Activated naive CD8-positive, alpha-beta T cell treated with anti-CD3 and anti-CD28 coated beads, Interleukin-2, amount 50 U/mL, for 16 hours (primary cell): ENCODE measurements around the gene ZSCAN18.
A peak's percentile ranks its signal among the peaks of the same experiment; 100 is the strongest.
"Not testable (repeated sequence)": the region's sequence is repeated elsewhere in the genome, so short reads cannot be mapped to it uniquely, and the experiment has no call there.

Experiments
- DNase-seq: peaks from one replicate; pipeline ENCODE4 v3.0.0-alpha.2; 2020; ENCODE audit warnings: low read depth, low spot score

ZSCAN18 gene, protein sequence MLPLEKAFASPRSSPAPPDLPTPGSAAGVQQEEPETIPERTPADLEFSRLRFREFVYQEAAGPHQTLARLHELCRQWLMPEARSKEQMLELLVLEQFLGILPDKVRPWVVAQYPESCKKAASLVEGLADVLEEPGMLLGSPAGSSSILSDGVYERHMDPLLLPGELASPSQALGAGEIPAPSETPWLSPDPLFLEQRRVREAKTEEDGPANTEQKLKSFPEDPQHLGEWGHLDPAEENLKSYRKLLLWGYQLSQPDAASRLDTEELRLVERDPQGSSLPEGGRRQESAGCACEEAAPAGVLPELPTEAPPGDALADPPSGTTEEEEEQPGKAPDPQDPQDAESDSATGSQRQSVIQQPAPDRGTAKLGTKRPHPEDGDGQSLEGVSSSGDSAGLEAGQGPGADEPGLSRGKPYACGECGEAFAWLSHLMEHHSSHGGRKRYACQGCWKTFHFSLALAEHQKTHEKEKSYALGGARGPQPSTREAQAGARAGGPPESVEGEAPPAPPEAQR

DNA sequence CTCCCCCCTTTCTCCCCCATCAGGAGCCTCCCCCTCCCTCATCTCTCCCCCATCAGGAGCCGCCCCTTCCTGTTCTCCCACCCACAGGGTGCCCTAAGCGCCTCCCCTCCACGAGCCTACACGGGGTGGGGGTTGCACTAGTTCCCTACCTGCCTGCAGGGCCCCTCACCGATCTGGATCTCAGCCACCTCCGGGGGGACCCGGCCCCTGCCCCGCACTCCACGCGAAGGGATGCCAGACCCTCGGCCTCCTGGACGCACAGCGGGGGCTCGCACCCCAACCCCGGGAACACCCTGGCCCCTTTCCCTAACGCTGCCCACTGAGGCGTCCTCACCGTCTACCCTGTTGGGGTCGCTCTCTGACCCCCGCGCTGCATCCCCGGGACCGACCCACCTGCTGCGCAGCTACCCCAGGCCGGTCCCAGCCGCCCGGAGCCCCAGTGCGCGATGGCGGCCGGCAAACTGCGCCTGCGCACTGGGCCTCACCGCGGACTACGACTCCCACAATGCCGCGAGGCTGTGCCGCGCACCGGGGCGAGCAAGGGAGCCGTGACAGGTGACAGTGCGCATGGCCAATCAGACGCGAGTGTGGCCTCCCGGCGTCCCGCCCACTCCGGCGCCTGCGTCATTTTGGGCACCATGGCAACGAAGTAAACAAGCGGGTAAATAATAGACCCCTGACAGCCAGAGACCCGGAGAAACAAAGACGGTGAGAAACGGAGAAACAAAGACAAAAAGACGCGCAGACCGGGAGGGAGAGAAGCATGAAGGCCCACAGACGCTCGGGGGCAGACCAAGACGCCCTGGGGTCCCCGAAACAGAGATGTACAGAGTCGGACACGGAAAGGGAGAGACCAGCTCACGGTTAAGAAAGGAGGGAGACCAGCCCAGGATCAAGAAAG is at the start of gene ZSCAN18:
ZSCAN18 (minus strand) TSS at position 451 of the 901 bp plus-strand sequence. CDS start 7,964 bp downstream, outside the sequence.
- DNase-seq = peak; percentile 93

DNA sequence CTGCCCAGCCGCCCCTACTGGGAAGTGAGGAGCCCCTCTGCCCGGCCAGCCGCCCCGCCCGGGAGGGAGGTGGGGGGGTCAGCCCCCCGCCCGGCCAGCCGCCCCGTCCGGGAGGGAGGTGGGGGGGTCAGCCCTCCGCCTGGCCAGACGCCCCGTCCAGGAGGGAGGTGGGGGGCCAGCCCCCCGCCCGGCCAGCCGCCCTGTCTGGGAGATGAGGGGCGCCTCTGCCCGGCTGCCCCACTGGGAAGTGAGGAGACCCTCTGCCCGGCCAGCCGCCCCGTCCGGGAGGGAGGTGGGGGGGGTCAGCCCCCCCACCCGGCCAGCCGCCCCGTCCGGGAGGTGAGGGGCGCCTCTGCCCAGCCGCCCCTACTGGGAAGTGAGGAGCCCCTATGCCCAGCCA is 49.4 kb upstream of the ZSCAN18 start:
- DNase-seq = not testable (repeated sequence)

DNA sequence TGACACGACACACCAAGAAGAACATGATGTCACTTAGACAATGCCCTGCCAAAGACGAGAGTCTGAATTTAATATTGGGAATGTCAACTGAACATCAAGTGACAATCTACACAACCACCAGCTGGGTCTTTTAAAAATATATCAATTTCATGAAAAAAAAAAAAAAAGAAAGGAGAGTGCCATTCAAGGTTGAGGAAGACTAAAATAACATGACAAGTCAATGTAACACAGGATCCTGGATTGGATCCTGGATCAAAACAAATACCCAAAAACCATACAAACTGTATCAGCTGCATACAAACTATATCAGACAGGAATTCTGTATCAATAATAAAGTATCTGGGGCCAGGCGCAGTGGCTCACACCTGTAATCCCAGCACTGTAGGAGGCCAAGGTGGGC is 47.8 kb upstream of the ZSCAN18 start:
- no peak for DNase-seq

DNA sequence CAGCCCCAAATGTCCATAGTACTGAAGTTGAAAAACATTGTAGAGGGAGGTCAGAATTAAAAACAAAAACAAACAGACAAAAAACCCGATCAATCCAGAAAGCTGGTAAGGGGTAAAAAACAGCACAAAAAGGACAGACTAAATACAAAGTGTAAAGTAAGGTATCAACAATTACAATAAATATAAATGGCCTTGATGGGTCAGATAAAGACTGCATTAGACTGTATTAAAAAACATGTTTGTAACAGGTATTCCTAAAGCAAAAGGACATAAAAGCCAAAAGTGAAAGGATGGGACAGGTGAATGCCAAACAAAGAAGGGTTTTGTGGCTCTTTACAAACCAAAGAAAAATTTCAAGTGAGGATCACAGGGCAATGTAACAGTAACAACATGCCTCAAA is 36.2 kb upstream of the ZSCAN18 start:
- no peak for DNase-seq

DNA sequence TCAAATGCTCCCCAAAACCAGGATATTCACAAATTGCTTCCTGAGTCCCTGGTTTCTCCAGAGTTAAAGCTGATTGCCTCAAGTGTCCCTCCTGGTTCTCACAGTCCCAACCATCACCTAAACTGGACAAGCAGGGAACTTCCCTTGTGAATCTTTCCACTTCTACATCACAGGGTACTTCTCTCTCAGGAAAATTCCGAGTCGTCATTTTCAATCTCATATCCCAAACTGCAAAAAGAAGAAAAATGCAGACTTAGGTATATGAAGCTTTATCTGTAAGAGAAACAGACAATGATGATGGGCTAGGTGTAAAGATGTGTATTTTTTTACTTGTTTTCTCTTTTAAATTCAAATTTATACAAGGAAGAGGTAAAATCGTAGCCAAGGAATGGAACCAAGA is 31.3 kb upstream of the ZSCAN18 start:
- no peak for DNase-seq

DNA sequence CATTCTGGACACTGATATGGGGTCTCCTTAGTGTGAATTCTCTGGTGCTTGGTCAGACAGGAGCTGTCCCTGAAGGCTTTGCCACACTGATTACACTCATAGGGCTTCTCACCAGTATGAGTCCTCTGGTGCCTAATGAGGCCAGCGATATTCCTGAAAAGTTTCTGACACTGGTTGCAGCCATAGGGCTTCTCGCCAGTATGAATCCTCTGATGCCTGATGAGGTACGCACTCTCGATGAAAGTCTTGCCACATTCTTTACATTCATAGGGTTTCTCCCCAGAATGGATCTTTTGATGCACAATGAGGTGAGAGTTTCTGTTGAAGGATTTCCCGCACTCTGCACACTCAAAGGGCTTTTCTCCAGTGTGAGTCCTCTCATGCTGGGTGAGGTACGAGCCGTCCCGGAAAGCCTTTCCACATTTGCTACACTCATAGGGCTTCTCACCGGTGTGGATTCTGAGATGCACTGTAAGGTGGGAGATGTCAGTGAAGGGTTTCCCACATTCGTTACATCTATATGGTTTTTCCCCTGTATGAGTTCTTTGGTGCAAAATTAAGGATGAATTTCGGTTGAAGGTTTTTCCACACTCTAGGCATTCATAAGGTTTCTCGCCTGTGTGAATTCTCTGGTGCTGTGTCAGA is 30.1 kb upstream of the ZSCAN18 start:
- no peak for DNase-seq

DNA sequence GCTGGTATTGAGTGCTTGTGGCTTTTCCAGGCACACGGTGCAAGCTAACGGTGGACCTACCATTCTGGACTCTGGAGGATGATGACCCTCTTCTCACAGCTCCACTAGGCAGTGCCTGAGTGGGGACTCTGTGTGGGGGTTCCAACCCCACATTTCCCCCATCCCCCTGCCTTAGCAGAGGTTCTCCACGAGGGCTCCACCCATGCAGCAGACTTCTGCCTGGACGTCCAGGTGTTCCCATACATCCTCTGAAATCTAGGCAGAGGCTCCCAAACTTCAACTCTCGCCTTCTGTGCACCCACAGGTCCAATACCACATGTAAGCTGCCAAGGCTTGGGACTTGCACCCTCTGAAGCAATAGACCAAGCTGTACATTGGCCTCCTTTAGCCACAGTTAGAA is 25.3 kb upstream of the ZSCAN18 start:
- DNase-seq = no peak

DNA sequence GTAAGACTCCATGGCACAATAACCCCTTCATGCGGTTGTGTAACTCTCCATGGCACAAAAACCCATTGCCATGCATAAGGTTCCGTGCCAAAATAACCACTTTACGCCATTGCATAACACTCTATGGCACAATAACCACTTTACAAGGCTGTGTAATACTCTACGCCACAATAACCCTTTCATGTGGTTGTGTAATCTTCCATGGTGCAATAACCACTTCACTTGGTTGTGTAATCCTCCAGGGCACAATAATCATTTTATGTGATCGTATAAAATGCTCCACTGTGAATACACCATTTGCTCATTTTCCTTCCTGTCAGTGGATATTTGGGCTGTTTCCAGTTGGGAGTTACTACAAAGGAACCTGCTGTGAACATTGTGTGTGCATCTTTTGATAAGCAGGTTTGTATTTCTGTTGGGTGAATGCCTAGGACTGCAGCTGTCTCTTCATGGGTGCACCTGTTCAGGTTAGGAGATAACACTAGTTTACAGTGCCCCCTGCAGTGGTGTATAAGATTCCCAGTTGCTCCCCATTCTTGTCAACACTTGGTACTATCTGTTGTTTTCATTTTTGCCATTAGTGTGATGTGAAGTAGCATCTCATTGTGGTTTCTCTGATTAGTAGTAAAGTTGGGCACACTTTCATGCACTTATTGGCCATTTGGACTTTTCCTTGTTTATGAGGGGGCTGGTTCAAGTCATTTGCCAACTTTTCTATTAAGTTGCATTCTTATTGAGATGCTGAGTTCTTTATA is 21.1 kb upstream of the ZSCAN18 start:
- no peak for DNase-seq

DNA sequence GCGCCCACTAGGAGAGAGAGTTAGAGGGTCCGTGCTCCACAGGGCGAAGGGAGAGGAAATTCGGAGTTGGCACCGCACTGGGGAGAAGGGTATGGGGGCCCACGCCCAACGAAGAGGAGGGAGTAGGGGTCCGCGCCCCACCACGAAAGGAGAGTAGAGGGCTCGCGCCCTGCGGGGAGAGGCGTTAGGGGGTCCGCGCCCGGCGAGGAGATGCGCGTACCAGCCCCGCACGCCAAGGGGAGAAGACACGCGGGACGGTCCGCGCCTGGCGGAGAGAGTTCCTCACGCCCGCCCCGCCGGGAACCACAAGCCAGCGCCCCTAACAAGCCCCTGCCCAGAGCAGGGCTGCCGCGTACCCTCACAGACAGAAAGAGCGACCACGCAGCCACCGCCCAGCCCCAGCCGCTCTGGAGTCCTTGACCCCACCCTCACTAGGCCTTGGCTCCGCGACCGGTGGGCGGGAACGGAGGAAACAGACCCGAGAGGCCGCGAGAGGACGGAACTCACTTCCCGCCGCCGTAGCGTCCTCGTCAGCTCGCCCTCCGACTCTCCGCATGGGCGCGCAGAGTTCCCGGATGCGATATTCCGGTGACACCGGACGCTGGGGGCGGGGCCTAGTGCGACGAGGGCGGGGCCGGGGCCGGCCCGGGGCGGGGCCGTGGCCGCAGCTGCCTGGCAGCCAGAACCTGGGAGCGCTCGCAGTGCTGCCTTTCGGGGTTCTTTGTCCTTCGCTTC is 20.0 kb upstream of the ZSCAN18 start:
- DNase-seq = no peak

DNA sequence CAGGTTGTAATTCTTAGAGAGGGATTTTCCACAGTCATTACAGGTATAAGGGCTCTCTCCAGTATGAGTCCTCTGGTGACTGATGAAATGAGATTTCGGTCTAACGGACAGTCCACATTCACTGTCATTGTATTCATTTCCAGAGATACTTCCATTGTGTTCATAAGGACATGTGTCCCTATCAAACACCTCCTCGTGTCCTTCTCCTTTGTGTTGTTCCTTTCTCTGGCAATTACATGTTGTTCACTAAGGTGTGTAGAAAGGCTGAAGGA is 10.5 kb upstream of the ZSCAN18 start:
- DNase-seq = no peak

DNA sequence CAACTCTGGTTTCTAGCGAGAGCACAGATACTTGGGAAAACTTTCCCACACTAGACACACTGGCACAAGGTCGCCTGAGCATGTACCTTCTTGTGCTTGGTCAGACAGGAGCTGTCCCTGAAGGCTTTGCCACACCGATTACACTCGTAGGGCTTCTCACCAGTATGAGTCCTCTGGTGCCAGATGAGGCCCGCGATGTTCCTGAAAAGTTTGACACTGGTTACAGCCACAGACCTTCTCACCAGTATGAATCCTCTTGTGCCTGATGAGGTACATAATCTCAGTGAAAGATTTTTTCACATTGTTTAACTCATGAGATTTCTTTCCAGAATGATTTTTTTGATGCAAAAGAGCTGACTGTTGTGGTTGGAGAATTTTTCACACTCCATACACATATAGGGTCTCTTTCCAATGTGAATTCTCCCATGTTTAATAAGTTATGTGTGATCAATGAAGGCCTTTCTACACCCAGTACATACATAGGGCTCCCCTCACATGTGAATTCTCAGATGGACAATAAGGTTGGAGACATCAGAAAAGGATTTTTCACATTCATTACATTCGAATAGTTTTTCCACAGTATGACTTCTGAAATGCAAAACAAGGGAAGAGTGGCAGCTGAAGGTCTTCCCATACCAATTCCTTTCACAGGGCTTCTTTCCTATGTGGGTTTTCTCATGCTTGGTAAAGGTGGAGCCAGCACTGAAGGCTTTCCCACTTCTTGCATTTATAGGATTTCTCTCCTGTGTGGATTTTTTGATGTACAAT is 9.9 kb upstream of the ZSCAN18 start:
- no peak for DNase-seq

DNA sequence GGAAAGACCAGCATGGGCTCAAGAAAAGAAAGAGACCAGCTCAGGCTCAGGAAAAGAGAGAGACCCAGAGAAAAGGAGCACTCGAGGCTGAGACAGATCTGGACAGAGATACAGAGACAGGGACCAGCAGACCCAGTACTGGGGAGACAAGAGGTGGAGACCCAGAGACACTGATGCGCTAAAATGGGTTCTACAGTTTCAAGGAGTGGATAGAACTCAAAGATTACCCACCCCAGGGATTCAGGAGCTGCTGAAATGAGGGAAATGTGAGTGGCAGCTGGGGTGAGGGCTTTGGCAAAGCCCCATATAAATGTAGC is 609 bp upstream of the ZSCAN18 start:
- DNase-seq = no peak

DNA sequence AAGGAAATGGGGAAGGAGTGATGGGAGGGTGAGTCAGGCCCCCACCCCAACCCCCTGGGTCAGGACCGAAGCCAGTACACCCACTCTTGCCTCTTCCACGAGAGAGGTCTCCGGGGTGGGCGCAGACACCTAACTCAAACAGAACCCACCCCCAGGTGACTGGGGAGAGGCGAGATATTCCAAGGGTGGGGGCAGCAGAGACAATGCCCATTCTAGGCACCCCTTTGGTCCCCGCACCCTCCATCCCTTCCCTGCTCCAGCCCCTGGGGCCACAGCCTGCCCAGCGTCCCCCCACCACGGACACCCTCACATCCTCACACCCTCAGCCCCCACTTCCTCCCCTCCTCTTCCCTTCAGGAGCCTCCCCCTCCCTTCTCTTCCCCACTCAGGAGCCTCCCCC is 682 bp downstream of the ZSCAN18 start:
- DNase-seq = no peak

DNA sequence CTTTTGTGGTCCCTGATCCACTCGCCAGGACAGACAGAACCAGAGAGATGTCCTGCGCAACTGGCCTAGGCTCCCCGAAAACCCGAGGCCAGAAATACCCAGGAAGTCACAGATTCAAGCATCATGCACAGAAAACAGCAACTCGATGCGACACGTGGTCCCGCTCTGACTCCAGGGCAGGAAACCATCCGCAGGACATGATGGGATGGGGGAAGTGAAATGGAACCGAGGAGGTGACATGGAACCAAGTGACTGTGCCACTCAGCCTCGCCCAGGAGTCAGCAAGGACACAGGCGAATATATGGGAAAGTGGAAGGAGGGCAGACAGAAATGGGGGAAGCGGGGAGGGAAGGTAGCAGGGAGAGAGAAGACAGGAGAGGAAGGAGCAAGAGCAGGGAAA is 1.1 kb downstream of the ZSCAN18 start:
- no peak for DNase-seq

DNA sequence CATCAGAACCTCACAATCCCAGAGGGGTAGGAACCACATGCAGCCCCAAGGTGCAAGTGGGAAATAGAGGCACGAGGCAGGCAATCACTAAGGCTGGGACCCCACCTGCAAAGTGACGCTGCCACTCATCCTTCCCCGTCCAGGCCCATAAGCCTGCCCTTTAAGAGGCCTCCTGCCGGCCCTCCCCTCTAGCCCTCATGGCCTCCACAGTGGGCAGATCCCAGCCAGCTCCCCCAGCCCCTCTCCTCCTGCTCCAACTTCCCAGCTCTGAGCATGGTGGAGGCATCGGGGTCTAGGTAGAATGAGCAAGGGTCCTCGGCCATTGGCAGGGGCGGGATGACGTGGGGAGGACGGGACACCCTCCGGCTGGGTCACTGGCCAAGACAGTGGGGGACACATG is 2.7 kb downstream of the ZSCAN18 start:
- no peak for DNase-seq

DNA sequence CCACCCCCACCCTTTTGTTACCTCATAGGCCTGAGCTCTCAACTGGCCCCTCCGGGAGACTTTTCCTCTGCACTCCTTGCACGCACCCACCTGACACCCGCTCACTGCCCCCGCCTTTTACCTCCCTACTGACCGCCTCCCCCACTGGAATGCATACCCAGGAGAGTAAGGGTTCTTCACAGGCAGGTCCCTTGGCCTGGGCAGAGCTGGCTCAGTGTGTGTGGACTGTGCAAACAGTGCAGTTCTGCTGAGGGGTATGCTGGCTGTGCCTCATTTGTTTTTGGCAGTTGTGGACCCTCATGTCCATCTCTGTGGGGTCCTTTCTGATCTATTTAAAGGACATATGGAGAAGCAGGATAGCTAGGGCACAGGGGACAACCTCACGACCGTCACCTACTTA is 5.0 kb downstream of the ZSCAN18 start:
- DNase-seq = no peak

DNA sequence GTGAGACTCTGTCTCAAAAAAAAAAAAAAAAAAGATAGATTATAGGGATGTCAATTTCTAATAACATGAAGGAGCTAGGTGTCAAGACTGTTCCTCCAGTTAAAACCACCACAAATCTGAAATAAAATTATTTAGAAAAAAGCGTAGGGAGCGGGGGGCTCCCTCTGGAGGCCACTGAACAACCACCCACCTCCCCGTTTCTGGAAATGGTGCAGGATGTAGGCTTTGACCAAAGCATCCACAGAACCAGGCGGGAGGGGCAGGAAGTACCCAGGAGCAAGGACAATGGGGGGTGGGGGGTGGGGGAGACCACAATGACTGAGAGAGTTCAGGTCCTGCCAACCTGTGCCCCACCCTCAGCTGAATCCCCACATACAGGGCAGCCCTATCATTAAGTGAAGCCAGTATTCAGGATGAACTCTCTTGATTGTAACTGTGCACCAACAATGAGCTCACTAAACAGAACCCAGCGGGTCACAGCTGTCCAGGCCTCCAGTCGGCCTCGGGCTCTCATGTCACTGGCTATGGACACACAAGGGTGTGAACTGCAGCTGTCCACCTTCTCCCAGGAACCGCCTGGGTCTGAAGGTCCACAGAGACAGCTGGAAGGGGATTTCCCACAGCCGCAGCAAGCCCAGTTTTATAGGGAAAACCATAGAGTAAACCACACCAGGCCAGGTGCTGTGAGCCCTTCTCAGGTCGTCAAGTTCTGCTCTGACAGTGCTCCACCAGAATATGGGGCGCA is 6.6 kb downstream of the ZSCAN18 start:
- DNase-seq = no peak

DNA sequence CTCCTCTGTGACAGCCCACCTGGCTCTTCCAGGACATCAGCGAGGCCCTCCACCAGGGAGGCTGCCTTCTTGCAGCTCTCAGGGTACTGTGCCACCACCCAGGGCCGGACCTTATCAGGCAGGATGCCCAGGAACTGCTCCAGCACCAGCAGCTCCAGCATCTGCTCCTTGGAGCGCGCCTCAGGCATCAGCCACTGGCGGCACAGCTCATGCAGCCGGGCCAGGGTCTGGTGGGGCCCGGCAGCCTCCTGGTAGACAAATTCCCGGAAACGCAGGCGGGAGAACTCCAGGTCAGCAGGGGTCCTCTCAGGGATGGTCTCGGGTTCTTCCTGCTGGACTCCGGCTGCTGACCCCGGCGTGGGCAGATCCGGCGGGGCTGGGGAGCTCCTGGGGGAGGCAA is 8.2 kb downstream of the ZSCAN18 start:
- DNase-seq = no peak

DNA sequence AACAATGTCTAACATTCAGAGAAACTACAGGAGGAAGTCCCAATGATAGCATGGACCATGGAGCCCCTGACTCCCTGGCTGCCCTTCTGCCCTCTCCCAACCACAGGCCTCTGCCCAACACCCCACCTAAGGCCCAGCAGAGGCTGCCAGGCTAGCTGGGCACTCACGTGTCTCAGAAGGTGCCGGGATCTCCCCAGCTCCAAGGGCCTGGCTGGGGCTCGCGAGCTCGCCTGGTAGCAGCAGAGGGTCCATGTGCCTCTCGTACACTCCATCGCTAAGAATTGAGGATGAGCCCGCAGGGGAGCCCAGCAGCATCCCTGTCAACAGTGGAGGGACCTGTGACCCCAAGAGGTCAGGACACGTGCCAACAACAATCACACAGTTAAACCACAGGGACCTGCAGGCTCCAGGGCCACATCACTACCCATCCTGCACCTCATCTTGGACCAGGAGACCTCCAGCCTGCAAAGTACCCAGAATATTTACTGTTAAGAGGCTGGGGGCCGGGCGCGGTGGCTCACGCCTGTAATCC is 9.4 kb downstream of the ZSCAN18 start:
- DNase-seq = no peak
